Esophagus muscularis mucosa (tissue), 3 donors: ENCODE data around the gene NKX2-3.

Source experiments
- POLR2A ChIP-seq: fragments of 450-650 bp; IDR thresholded peaks from one replicate; pipeline ENCODE4 v1.6.1; 2017; ENCODE audit warnings: antibody characterized with exemption, moderate library complexity, mild to moderate bottlenecking, low read depth
- POLR2AphosphoS5 ChIP-seq, 2 donors: sonication (generic); formaldehyde crosslinking; IDR thresholded peaks; one replicate each; pipeline ENCODE4 v1.6.1; 2017; ENCODE audit warnings: antibody characterized with exemption in 2 of 2
- TF ChIP-seq, protein P1 (sequence below), 3 experiments: fragments of 200-600 bp in 2 of 3; fragments of 450-650 bp in 1 of 3; sonication (generic) in 2 of 3; IDR thresholded peaks; one replicate each; pipeline ENCODE4 v1.5.1; 2017 to 2019; ENCODE audit warnings: antibody characterized with exemption in 3 of 3, mild to moderate bottlenecking in 2 of 3, moderate library complexity in 1 of 3

DNA sequence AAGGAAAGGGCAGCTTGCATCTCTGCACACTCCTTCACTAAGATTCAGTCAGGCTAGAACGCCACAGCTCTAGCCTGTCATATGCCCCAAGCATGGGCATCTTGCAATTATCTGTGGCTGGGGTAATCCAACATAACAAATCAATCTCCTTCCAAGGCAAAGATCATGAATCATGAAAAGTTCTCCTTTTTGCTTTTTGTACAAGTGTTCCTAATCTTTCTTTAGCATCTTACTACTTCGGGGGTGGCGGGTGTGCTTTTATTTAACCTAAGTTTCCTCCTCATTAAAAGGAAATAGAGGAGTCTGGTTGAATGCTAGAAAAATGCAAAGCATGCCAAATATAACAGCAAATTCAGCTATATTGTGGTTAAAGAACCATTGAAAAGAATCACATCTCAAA is 43.5 kb upstream of the NKX2-3 start:
- TF ChIP-seq, protein P1, sequence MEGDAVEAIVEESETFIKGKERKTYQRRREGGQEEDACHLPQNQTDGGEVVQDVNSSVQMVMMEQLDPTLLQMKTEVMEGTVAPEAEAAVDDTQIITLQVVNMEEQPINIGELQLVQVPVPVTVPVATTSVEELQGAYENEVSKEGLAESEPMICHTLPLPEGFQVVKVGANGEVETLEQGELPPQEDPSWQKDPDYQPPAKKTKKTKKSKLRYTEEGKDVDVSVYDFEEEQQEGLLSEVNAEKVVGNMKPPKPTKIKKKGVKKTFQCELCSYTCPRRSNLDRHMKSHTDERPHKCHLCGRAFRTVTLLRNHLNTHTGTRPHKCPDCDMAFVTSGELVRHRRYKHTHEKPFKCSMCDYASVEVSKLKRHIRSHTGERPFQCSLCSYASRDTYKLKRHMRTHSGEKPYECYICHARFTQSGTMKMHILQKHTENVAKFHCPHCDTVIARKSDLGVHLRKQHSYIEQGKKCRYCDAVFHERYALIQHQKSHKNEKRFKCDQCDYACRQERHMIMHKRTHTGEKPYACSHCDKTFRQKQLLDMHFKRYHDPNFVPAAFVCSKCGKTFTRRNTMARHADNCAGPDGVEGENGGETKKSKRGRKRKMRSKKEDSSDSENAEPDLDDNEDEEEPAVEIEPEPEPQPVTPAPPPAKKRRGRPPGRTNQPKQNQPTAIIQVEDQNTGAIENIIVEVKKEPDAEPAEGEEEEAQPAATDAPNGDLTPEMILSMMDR (IDR thresholded peaks at IDR 0.05) = no peak
- TF ChIP-seq POLR2AphosphoS5 (IDR thresholded peaks at IDR 0.05) (no peak), POLR2A (no peak)
